ENCODE data around the gene CXCL1. TPM values are rescaled to one million over a fixed set of nuclear protein-coding genes. Genes with fewer than 3 reads are reported as not detected.

The CXCL1 gene
- total and polyA plus RNA-seq, 5 donors = 2.4 to 7.4 (median 4.3) TPM

- WGBS = 73% methylated on average over 1 of the region's 1 CpG
- Histone ChIP-seq H3K4me1 (ENCODE audit: control insufficient read depth, insufficient read depth, low read length) (no peaks in the 10 kb centered on the region), H3K27me3 (ENCODE audit: control insufficient read depth, insufficient read depth) (no peaks in the 10 kb centered on the region), H3K27ac (ENCODE audit: low read length) (no peak overlapping the region), H3K4me3 (ENCODE audit: low read length) (no peak overlapping the region), H3K9me3 (ENCODE audit: control insufficient read depth, low read length) (no peaks in the 10 kb centered on the region)
- intact Hi-C loops (cut with DNase I) = no loop called here
- DNase-seq (no peak), ATAC-seq (no peak)
Measured at GRCh38 chr4:73902038-73902637, 32.9 kb downstream of the CXCL1 start.

DNA sequence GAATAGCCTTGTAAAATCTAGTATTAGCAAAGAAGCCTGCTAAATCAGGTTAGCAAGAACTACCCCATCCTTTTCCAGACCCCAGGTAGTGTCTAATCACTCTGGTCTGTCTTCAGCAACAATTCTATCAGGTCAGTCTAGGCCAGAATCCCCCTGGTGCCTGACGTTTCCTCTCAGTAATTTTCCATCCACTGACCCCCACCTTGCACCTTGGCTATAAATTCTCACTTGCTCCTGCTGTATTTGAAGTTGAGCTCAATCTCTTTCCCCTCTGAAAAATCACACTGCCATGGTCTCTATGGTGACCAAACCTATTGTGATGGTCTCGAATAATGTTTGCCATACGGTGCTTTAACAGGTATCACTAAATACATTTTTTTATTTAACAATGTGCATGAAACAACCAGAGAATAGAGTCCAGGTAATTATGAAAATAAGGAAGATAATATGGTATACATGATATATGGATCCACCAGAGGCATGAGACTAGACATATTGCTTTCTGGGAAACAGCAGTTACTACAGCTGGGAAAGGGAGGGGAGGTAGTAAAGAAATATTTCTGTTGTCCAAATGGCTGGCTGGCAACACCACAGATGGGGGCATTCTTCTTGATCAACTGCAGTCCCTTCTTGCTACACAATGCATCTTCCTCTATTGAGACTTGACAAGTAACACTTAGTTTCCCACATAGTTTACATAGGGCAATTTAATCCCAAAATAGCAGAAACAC, 33.8 kb downstream of the CXCL1 start:
- Histone ChIP-seq H3K9me3 (ENCODE audit: control insufficient read depth, low read length) (no peaks in the 10 kb centered on the region), H3K27me3 (ENCODE audit: control insufficient read depth, insufficient read depth) (no peaks in the 10 kb centered on the region), H3K27ac (ENCODE audit: low read length) (no peak overlapping the region), H3K4me3 (ENCODE audit: low read length) (no peak overlapping the region), H3K4me1 (ENCODE audit: control insufficient read depth, insufficient read depth, low read length) (no peaks in the 10 kb centered on the region)
- WGBS = 79% methylated on average over 3 of the region's 3 CpGs
- DNase-seq (no peak), ATAC-seq (no peak)
- intact Hi-C loops (cut with DNase I) = no loop called here

DNA sequence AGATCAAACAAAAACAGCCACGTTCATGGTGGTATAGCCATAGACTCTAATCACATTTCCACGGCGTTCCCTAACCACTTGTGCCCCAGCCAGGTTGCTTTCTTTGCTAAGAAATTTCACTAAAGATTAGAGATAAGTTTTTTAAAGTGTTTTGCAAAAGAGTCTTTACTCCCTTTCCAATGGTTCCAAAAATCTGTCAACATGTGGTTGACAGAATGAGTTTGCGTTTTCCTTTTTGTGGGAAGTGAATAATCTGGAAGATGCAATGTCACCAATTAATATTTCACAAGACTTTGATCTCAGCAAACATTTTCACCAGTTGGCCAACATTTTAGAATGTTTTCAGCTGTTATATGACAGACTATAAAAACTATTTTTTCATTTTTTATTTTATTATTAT, 35.3 kb downstream of the CXCL1 start:
- intact Hi-C loops (cut with DNase I) = no loop called here
- H3K9me3 ChIP-seq (ENCODE audit: control insufficient read depth, low read length) = no peaks in the 10 kb centered on the region
- DNase-seq = peak; percentile 16 to 63 (median 37)
- no peak overlapping the region for H3K27ac ChIP-seq (ENCODE audit: low read length)
- no peaks in the 10 kb centered on the region for H3K4me1 ChIP-seq (ENCODE audit: control insufficient read depth, insufficient read depth, low read length)
- 47% methylated on average over 4 of the region's 4 CpGs for WGBS
- ATAC-seq = peak; percentile 70 to 71
- no peak overlapping the region for H3K4me3 ChIP-seq (ENCODE audit: low read length)
- no peaks in the 10 kb centered on the region for H3K27me3 ChIP-seq (ENCODE audit: control insufficient read depth, insufficient read depth)

GRCh38 chr4:73908965-73909364, 39.8 kb downstream of the CXCL1 start:
- no peak for DNase-seq
- no peak for ATAC-seq
- intact Hi-C loops (cut with DNase I) = no loop called here

GRCh38 chr4:73911746-73912145, 42.6 kb downstream of the CXCL1 start:
- no peaks in the 10 kb centered on the region for H3K4me1 ChIP-seq (ENCODE audit: control insufficient read depth, insufficient read depth, low read length)
- H3K27ac ChIP-seq (ENCODE audit: low read length) = no peak overlapping the region
- intact Hi-C loops (cut with DNase I) = no loop called here
- H3K4me3 ChIP-seq (ENCODE audit: low read length) = no peak overlapping the region
- ATAC-seq (no peak), DNase-seq (no peak)
- H3K27me3 ChIP-seq (ENCODE audit: control insufficient read depth, insufficient read depth) = no peaks in the 10 kb centered on the region
- no peaks in the 10 kb centered on the region for H3K9me3 ChIP-seq (ENCODE audit: control insufficient read depth, low read length)

More at GRCh38 chr4:73908965-73909364, 39.8 kb downstream of the CXCL1 start:
- Histone ChIP-seq H3K9me3 (ENCODE audit: control insufficient read depth, low read length) (no peaks in the 10 kb centered on the region), H3K4me1 (ENCODE audit: control insufficient read depth, insufficient read depth, low read length) (no peaks in the 10 kb centered on the region), H3K27ac (ENCODE audit: low read length) (no peak overlapping the region), H3K4me3 (ENCODE audit: low read length) (no peak overlapping the region), H3K27me3 (ENCODE audit: control insufficient read depth, insufficient read depth) (no peaks in the 10 kb centered on the region)

- intact Hi-C loops (cut with DNase I) = no loop called here
- Histone ChIP-seq H3K27me3 (ENCODE audit: control insufficient read depth, insufficient read depth) (no peaks in the 10 kb centered on the region), H3K4me1 (ENCODE audit: control insufficient read depth, insufficient read depth, low read length) (no peaks in the 10 kb centered on the region), H3K4me3 (ENCODE audit: low read length) (no peak overlapping the region), H3K27ac (ENCODE audit: low read length) (no peak overlapping the region), H3K9me3 (ENCODE audit: control insufficient read depth, low read length) (no peaks in the 10 kb centered on the region)
- 0% methylated on average over 1 of the region's 1 CpG for WGBS
- DNase-seq (no peak), ATAC-seq (no peak)
Measured at GRCh38 chr4:73912191-73912590, 43.0 kb downstream of the CXCL1 start.

DNA sequence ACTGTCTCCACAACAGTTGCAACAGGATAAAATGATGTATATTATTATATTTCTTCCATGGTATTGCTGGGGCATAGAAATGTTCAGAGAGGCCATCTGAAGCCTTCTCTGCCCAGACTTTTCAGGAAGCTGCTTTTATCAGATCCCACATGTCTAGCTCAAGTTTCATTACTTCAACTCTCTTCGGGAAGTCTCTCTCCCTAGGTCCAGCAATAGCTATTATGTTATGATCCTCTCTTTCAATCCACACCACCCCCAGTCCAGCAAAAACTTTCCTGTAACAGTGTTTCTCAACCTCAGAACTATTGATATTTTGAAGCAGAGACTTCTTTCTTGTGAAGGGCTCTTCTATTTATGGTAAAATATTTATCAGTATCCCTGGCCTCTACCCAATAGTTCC, 44.9 kb downstream of the CXCL1 start:
- H3K4me1 ChIP-seq (ENCODE audit: control insufficient read depth, insufficient read depth, low read length) = no peaks in the 10 kb centered on the region
- intact Hi-C loops (cut with DNase I) = no loop called here
- 55% methylated on average over 1 of the region's 1 CpG for WGBS
- H3K27ac ChIP-seq (ENCODE audit: low read length) = no peak overlapping the region
- ATAC-seq = no peak
- H3K27me3 ChIP-seq (ENCODE audit: control insufficient read depth, insufficient read depth) = no peaks in the 10 kb centered on the region
- H3K9me3 ChIP-seq (ENCODE audit: control insufficient read depth, low read length) = no peaks in the 10 kb centered on the region
- H3K4me3 ChIP-seq (ENCODE audit: low read length) = no peak overlapping the region
- no peak for DNase-seq

GRCh38 chr4:73916172-73916925, 47.2 kb downstream of the CXCL1 start:
- WGBS = 97% methylated on average over 1 of the region's 1 CpG

DNA sequence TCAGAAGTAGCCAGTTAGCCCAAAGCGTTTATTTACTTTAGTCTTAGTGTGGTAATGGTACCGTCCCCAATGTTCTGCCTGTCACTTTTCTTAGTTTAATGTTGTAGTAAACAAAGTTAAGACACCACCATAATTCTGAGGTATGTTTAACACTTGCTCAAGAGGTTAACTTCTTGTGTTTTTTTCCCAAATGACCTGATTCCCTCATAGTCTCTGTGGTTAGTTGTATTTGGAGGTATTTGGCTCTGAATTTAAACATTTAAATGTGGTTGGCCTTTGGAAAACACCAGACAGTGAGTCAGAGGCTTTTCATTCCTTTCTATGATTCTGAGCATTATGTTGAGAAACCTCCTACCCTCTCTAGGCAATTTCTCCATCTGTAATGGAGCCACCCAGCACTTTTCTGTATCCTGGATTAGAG, 47.9 kb downstream of the CXCL1 start:
- no peaks in the 10 kb centered on the region for H3K9me3 ChIP-seq (ENCODE audit: control insufficient read depth, low read length)
- H3K27ac ChIP-seq (ENCODE audit: low read length) = no peak overlapping the region
- peak; percentile 82 for ATAC-seq
- WGBS = 80% methylated on average over 2 of the region's 2 CpGs
- DNase-seq = no peak
- no peaks in the 10 kb centered on the region for H3K27me3 ChIP-seq (ENCODE audit: control insufficient read depth, insufficient read depth)
- H3K4me1 ChIP-seq (ENCODE audit: control insufficient read depth, insufficient read depth, low read length) = no peaks in the 10 kb centered on the region
- H3K4me3 ChIP-seq (ENCODE audit: low read length) = no peak overlapping the region
- intact Hi-C loops (cut with DNase I) = no loop called here

More at GRCh38 chr4:73916172-73916925, 47.2 kb downstream of the CXCL1 start:
- Histone ChIP-seq H3K9me3 (ENCODE audit: control insufficient read depth, low read length) (no peaks in the 10 kb centered on the region), H3K4me3 (ENCODE audit: low read length) (no peak overlapping the region), H3K27me3 (ENCODE audit: control insufficient read depth, insufficient read depth) (no peaks in the 10 kb centered on the region), H3K4me1 (ENCODE audit: control insufficient read depth, insufficient read depth, low read length) (no peaks in the 10 kb centered on the region), H3K27ac (ENCODE audit: low read length) (no peak overlapping the region)
- intact Hi-C loops (cut with DNase I) = no loop called here
- DNase-seq (no peak), ATAC-seq (no peak)

DNA sequence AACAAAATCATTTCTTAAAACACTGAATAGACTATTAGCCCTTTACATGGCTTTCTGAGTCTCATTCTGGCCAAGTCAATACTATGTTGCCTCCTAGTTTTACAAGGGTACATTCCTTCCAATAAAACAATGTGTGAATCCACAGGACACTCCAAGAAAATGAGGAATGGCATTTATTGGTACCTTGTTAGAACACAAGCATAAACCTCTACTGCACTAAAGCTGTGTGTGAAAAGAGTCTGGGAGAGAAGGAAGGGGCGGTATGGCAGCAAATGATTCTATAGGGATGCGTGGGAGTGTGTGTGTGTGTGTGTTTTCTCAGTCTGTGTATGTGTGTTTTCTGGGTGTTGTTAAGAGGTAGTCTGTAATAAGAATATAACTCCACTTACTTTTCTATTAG, 48.9 kb downstream of the CXCL1 start:
- Histone ChIP-seq H3K4me3 (ENCODE audit: low read length) (no peak overlapping the region), H3K27me3 (ENCODE audit: control insufficient read depth, insufficient read depth) (no peaks in the 10 kb centered on the region), H3K27ac (ENCODE audit: low read length) (no peak overlapping the region), H3K4me1 (ENCODE audit: control insufficient read depth, insufficient read depth, low read length) (no peaks in the 10 kb centered on the region), H3K9me3 (ENCODE audit: control insufficient read depth, low read length) (no peaks in the 10 kb centered on the region)
- intact Hi-C loops (cut with DNase I) = no loop called here
- WGBS = 89% methylated on average over 2 of the region's 2 CpGs
- DNase-seq (no peak), ATAC-seq (no peak)

GRCh38 chr4:73919691-73920090, 50.5 kb downstream of the CXCL1 start:
- ATAC-seq = no peak
- DNase-seq = no peak
- WGBS = 82% methylated on average over 3 of the region's 3 CpGs
- no peak overlapping the region for H3K4me3 ChIP-seq (ENCODE audit: low read length)
- no peaks in the 10 kb centered on the region for H3K9me3 ChIP-seq (ENCODE audit: control insufficient read depth, low read length)
- H3K27ac ChIP-seq (ENCODE audit: low read length) = no peak overlapping the region
- H3K27me3 ChIP-seq (ENCODE audit: control insufficient read depth, insufficient read depth) = no peaks in the 10 kb centered on the region
- intact Hi-C loops (cut with DNase I) = loop anchor here in 2 of 4 donors (5.0 to 10.0 kb wide), 3 partner anchors 218 to 257 kb away; no protein-coding TSS in a partner anchor
- no peaks in the 10 kb centered on the region for H3K4me1 ChIP-seq (ENCODE audit: control insufficient read depth, insufficient read depth, low read length)
